K562 (cell line): Measurements from ENCODE around the gene CARMIL1. TPM values are rescaled to one million over a fixed set of nuclear protein-coding genes. Genes with fewer than 3 reads are reported as not detected.

ENCODE experiments used
- ATAC-seq: fragments of 200-7000 bp; cut with Tn5 transposase; 3 replicates; pipeline ENCODE4 v1.9.1; 2020; ENCODE audit warnings: moderate library complexity
- BruUV-seq: library from RNA; stranded (reverse); fragments of 400-500 nt; replicated peaks from 2 replicates; lab custom pipeline; 2021; lab: Mats Ljungman, UMichigan
- CTCF ChIA-PET: fragments of 300-600 bp; formaldehyde crosslinking; extraction: SDS; loops from one replicate; lab custom pipeline; 2021; ENCODE audit warnings: low intra/inter-chr PET ratio; lab: Yijun Ruan, JAX
- POLR2A ChIA-PET: fragments of 300-600, 350-650 bp; sonication (Branson Sonifier 250); formaldehyde crosslinking; extraction: SDS; loops from one replicate; lab custom pipeline; 2021; ENCODE audit warnings: antibody characterized with exemption, inconsistent platforms; lab: Yijun Ruan, JAX
- DNase-seq, 4 experiments: peaks; one replicate each; pipeline versions ENCODE4 v3.0.0 to v3.0.0-alpha.2; 2011 to 2018; ENCODE audit warnings: low spot score in 3 of 4, mixed read lengths in 3 of 4; ENCODE audit errors: extremely low read depth in 1 of 4
- FAIRE-seq: peaks from 2 replicates; lab custom pipeline; 2011; peaks lifted over from hg19 to GRCh38; lab: Jason Lieb, UNC
- H2AFZ ChIP-seq: 2 replicates; pipeline ENCODE4 v1.6.0; 2011; ENCODE audit warnings: low read depth, low read length, control low read depth, inconsistent platforms
- H3K27ac ChIP-seq: fragments of 200-600 bp; 3 replicates; pipeline ENCODE4 v1.8.0; 2011; ENCODE audit warnings: low read depth, mild to moderate bottlenecking, control low read depth, inconsistent platforms, low read length, moderate library complexity, mixed read lengths; ENCODE audit errors: extremely low read depth
- H3K27me3 ChIP-seq, 2 experiments: fragments of 300-600 bp in 1 of 2; 2 replicates in 1 of 2; 3 replicates in 1 of 2; pipeline versions ENCODE4 v1.6.0 to v1.8.0; 2011; ENCODE audit warnings: inconsistent platforms in 2 of 2, low read length in 2 of 2, mild to moderate bottlenecking in 1 of 2, mixed read lengths in 1 of 2, moderate library complexity in 1 of 2; ENCODE audit not compliant: control insufficient read depth in 2 of 2, insufficient read depth in 2 of 2
- H3K36me3 ChIP-seq: fragments of 300-600 bp; 3 replicates; pipeline ENCODE4 v1.8.0; 2011; ENCODE audit warnings: mild to moderate bottlenecking, low read length, inconsistent platforms; ENCODE audit not compliant: control insufficient read depth, insufficient read depth
- H3K4me1 ChIP-seq, 2 experiments: fragments of 200-600 bp in 1 of 2; replicated peaks in 1 of 2; 2 replicates in 1 of 2; 3 replicates in 1 of 2; pipeline versions ENCODE4 v1.5.1 to v1.8.0; 2011; ENCODE audit warnings: inconsistent platforms in 2 of 2, low read length in 2 of 2, mild to moderate bottlenecking in 1 of 2, mixed read lengths in 1 of 2, moderate library complexity in 1 of 2; ENCODE audit not compliant: control insufficient read depth in 2 of 2, insufficient read depth in 2 of 2
- H3K4me2 ChIP-seq: 2 replicates; pipeline ENCODE4 v1.6.1; 2011; ENCODE audit warnings: low read length, control low read depth, inconsistent platforms, mixed read lengths; ENCODE audit not compliant: insufficient read depth
- H3K4me3 ChIP-seq: fragments of 200-600 bp; sonication (generic), shearing (Covaris generic); 2 replicates; pipeline ENCODE4 v1.5.1; 2016; ENCODE audit warnings: control low read depth, inconsistent platforms
- H3K79me2 ChIP-seq: fragments of 200-600 bp; 3 replicates; pipeline ENCODE4 v1.8.0; 2011; ENCODE audit warnings: low read length, inconsistent platforms; ENCODE audit not compliant: control insufficient read depth, insufficient read depth
- H3K9ac ChIP-seq, 2 experiments: 2 replicates each; pipeline versions ENCODE4 v1.6.0 to v1.6.1; 2011; ENCODE audit warnings: low read depth in 2 of 2, low read length in 2 of 2, control low read depth in 1 of 2, inconsistent platforms in 1 of 2, mild to moderate bottlenecking in 1 of 2, mixed read lengths in 1 of 2; ENCODE audit not compliant: insufficient read depth in 1 of 2
- H3K9me1 ChIP-seq: one replicate; pipeline ENCODE4 v1.6.0; 2011; ENCODE audit warnings: inconsistent platforms, mild to moderate bottlenecking, low read length, moderate library complexity; ENCODE audit not compliant: control insufficient read depth, insufficient read depth
- H3K9me3 ChIP-seq: replicated peaks from 2 replicates; pipeline ENCODE4 v1.5.1; 2011; ENCODE audit warnings: low read depth, low read length, inconsistent platforms; ENCODE audit not compliant: control insufficient read depth, insufficient read depth
- H4K20me1 ChIP-seq: replicated peaks from 2 replicates; pipeline ENCODE4 v1.6.1; 2011; ENCODE audit warnings: low read length, inconsistent platforms, mixed read lengths; ENCODE audit not compliant: control insufficient read depth, insufficient read depth
- ATF6 ChIP-seq: sonication (generic); formaldehyde crosslinking; IDR thresholded peaks from 2 replicates; pipeline ENCODE4 v1.4.0; 2020; ENCODE audit warnings: mild to moderate bottlenecking, missing genetic modification reagents
- WGBS: fragments of 100-300 bp; shearing (Covaris generic); methylation state at CpG from one replicate; pipeline ENCODE4 v1.1.6; 2016; ENCODE audit warnings: low coverage, mixed read lengths; ENCODE audit not compliant: insufficient coverage; ENCODE audit errors: missing lambda C conversion rate; 5-methylcytosine and 5-hydroxymethylcytosine counted together
- in situ Hi-C: fragments of 300-500 bp; cut with MboI; formaldehyde crosslinking; loops from 4 replicates; pipeline ENCODE4 v1.15.0; 2018; ENCODE audit warnings: inconsistent platforms, mixed read lengths
- intact Hi-C: fragments of 100-400 bp; cut with micrococcal nuclease; formaldehyde crosslinking; loops from 2 replicates; pipeline ENCODE4 v1.14.2; 2022
- polyA plus RNA-seq, 8 experiments: library from polyadenylated mRNA; depleted of rRNA in 4 of 8; stranded (reverse) in 5 of 8; unstranded in 3 of 8; fragments of >200 nt; fragmentation: Nextera tagmentation in 2 of 8; fragmentation: Illumina TruSeq in 1 of 8; extraction: Ambion mirVana in 2 of 8; extraction: Trizol in 1 of 8; gene quantifications; 2 replicates each; pipeline versions ENCODE4 v1.2.1 to v1.2.3, GENCODE V29; 2011 to 2014; ENCODE audit warnings: inconsistent platforms in 1 of 8, missing spikeins in 1 of 8
- total RNA-seq, 7 experiments: library from RNA; depleted of rRNA in 6 of 7; stranded (reverse); fragments of >200 nt in 6 of 7; fragmentation: Illumina TruSeq in 2 of 7; extraction: Trizol in 2 of 7; gene quantifications; 2 replicates each; pipeline versions ENCODE4 v1.2.1 to v1.2.3, GENCODE V29; 2011 to 2021; ENCODE audit warnings: low replicate concordance in 1 of 7
- TF ChIP-seq, protein P1 (sequence below): fragments of 450-650 bp; IDR thresholded peaks from 2 replicates; pipeline ENCODE4 v1.7.1; 2018; ENCODE audit warnings: mild to moderate bottlenecking, low read depth; ENCODE audit not compliant: partially characterized antibody

The CARMIL1 gene
- total and polyA plus RNA-seq, 9 of the 15 experiments (the other 6 are each of a cell fraction or from before 2014, with no cell fraction given) = 0.04 to 0.32 (median 0.10) TPM; not detected in 1

GRCh38 chr6:25550631-25551030, 271.5 kb downstream of the CARMIL1 start:
- CTCF ChIA-PET = no interaction called here

More at GRCh38 chr6:25550631-25551030, 271.5 kb downstream of the CARMIL1 start:
- no peaks in the 10 kb centered on the region for H3K9me3 ChIP-seq
- intact Hi-C loops (no loop called here), in situ Hi-C loops (no loop called here)
- no peak for ATAC-seq
- H3K36me3 ChIP-seq = no peaks in the 10 kb centered on the region
- H3K4me2 ChIP-seq = no peak overlapping the region
- POLR2A ChIA-PET = no interaction called here
- 1% methylated on average over 11 of the region's 11 CpGs for WGBS
- H3K9ac ChIP-seq = no peak overlapping the region
- no peaks in the 10 kb centered on the region for H3K79me2 ChIP-seq
- H3K27me3 ChIP-seq = peaks cover 0 to 5% of the 10 kb centered on the region in 2 experiments; a peak in 2 of 5 replicates
- no peak overlapping the region for H3K4me3 ChIP-seq
- TF ChIP-seq, protein P1, sequence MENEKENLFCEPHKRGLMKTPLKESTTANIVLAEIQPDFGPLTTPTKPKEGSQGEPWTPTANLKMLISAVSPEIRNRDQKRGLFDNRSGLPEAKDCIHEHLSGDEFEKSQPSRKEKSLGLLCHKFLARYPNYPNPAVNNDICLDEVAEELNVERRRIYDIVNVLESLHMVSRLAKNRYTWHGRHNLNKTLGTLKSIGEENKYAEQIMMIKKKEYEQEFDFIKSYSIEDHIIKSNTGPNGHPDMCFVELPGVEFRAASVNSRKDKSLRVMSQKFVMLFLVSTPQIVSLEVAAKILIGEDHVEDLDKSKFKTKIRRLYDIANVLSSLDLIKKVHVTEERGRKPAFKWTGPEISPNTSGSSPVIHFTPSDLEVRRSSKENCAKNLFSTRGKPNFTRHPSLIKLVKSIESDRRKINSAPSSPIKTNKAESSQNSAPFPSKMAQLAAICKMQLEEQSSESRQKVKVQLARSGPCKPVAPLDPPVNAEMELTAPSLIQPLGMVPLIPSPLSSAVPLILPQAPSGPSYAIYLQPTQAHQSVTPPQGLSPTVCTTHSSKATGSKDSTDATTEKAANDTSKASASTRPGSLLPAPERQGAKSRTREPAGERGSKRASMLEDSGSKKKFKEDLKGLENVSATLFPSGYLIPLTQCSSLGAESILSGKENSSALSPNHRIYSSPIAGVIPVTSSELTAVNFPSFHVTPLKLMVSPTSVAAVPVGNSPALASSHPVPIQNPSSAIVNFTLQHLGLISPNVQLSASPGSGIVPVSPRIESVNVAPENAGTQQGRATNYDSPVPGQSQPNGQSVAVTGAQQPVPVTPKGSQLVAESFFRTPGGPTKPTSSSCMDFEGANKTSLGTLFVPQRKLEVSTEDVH = no peak
- no peak for TF ChIP-seq ATF6 (CRISPR knock-in tag)
- no peak overlapping the region for H3K27ac ChIP-seq
- no peaks in the 10 kb centered on the region for H3K9me1 ChIP-seq
- DNase-seq = no peak
- no TSS peak for BruUV-seq
- no peaks in the 10 kb centered on the region for H3K4me1 ChIP-seq
- H4K20me1 ChIP-seq = no peaks in the 10 kb centered on the region
- FAIRE-seq = no peak
- no peak overlapping the region for H2AFZ ChIP-seq
